ENCODE data around the gene SRP72. TPM values are rescaled to one million over a fixed set of nuclear protein-coding genes. Genes with fewer than 3 reads are reported as not detected.

Gene SRP72
- total and polyA plus RNA-seq, 2 of the 8 experiments (the other 6 are each of a cell fraction or from before 2014, with no cell fraction given) = 37.7 to 144 TPM

DNA sequence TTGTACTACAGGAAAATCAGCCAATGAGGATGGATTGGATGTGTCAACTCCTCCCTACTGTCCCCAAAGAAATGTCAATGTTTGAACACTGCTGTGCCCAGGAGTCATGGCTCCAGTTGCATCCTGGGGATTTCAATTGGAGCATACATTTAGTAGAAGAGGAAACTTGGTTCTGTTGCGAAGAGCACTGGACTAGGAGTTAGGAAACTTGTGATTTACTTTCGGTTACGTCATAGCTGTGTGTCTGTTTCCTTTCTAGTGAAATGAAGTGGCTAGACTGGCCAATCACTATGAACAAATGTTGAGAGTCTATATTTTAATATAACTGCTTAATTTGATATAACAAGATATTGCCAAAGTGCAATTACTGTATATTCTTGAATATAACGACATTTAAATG lies 73.4 kb downstream of the SRP72 start:
- Histone ChIP-seq H4K91ac (replicated peaks; ENCODE audit: insufficient read length, low read length) (no peak overlapping the region), H3K23me2 (ENCODE audit: low read depth, low read length) (no peaks in the 10 kb centered on the region), H4K8ac (ENCODE audit: extremely low read depth, insufficient read depth, low read length) (no peak overlapping the region), H2BK120ac (replicated peaks; ENCODE audit: low read depth, low read length) (no peak overlapping the region), H2BK5ac (ENCODE audit: low read depth, low read length) (no peak overlapping the region), H3K23ac (ENCODE audit: insufficient read length) (no peak overlapping the region), H3K27ac (ENCODE audit: low read depth, low read length) (no peak overlapping the region), H2BK15ac (ENCODE audit: low read length) (no peak overlapping the region), H4K5ac (ENCODE audit: insufficient read length, low read depth, low read length) (no peak overlapping the region), H3K4me2 (ENCODE audit: insufficient read depth in 1 of 2, low read depth in 2 of 2, low read length in 2 of 2) (no peak overlapping the region), H3K4me3 (ENCODE audit: extremely low read depth in 1 of 4, insufficient read depth in 2 of 4, low read depth in 3 of 4, low read length in 4 of 4) (no peak overlapping the region), H2AK5ac (ENCODE audit: low read depth, low read length) (no peak overlapping the region), H3K9me3 (ENCODE audit: insufficient read depth in 2 of 2, low read depth in 1 of 2, low read length in 1 of 2) (no peaks in the 10 kb centered on the region), H3K79me2 (ENCODE audit: control insufficient read depth in 1 of 2, insufficient read depth in 2 of 2, low read length in 2 of 2) (no peaks in the 10 kb centered on the region), H3K4ac (replicated peaks; ENCODE audit: insufficient read length, low read depth, low read length) (no peak overlapping the region), H4K20me1 (replicated peaks in 1 of 2; ENCODE audit: control insufficient read depth in 1 of 2, insufficient read depth in 2 of 2, low read length in 2 of 2) (no peaks in the 10 kb centered on the region), H3K14ac (ENCODE audit: insufficient read length) (no peak overlapping the region), H2AFZ (ENCODE audit: low read length) (0 out of 2 replicates have a peak overlapping the region, but pooled peaks have one; percentile 39), H2BK20ac (ENCODE audit: low read length) (no peak overlapping the region), H3K79me1 (ENCODE audit: low read depth, low read length) (no peaks in the 10 kb centered on the region), H3K56ac (replicated peaks; ENCODE audit: insufficient read length, low read depth, low read length) (no peak overlapping the region), H3K9ac (replicated peaks in 1 of 4; ENCODE audit: extremely low read depth in 1 of 4, low read depth in 3 of 4, low read length in 3 of 4) (no peak overlapping the region), H3K27me3 (replicated peaks in 1 of 4; ENCODE audit: control insufficient read depth in 3 of 4, extremely low read depth in 1 of 4, insufficient read depth in 3 of 4, low read length in 3 of 4) (peaks cover 0 to 6% (median 2%) of the 10 kb centered on the region in 4 experiments; a peak in 4 of 7 replicates), H3K18ac (ENCODE audit: extremely low read depth, low read length) (no peak overlapping the region), H3K36me3 (ENCODE audit: control insufficient read depth in 2 of 4, insufficient read depth in 4 of 4, low read length in 3 of 4) (no peaks in the 10 kb centered on the region), H3K4me1 (replicated peaks in 1 of 4; ENCODE audit: control insufficient read depth in 3 of 4, insufficient read depth in 4 of 4, low read length in 3 of 4) (no peaks in the 10 kb centered on the region; a peak in 2 of 7 replicates), H2BK12ac (ENCODE audit: low read depth, low read length) (no peak overlapping the region)
- FAIRE-seq (no peak), DNase-seq (ENCODE audit: low read depth in 1 of 2, low spot score in 2 of 2) (no peak)
- POLR2A ChIA-PET (ENCODE audit: partially characterized antibody) = no interaction called here
- TF ChIP-seq, protein P1, sequence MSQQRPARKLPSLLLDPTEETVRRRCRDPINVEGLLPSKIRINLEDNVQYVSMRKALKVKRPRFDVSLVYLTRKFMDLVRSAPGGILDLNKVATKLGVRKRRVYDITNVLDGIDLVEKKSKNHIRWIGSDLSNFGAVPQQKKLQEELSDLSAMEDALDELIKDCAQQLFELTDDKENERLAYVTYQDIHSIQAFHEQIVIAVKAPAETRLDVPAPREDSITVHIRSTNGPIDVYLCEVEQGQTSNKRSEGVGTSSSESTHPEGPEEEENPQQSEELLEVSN (IDR thresholded peaks at IDR 0.05) = no peak
- TF ChIP-seq HDAC2 (IDR thresholded peaks at IDR 0.05; ENCODE audit: borderline replicate concordance in 1 of 2, low read depth in 2 of 2, low read length in 2 of 2) (no peak), JUN (IDR thresholded peaks at IDR 0.05; ENCODE audit: low read depth, low read length) (no peak), TAF1 (IDR thresholded peaks at IDR 0.05; ENCODE audit: low read depth, low read length) (no peak)
- TF ChIP-seq, protein P2, sequence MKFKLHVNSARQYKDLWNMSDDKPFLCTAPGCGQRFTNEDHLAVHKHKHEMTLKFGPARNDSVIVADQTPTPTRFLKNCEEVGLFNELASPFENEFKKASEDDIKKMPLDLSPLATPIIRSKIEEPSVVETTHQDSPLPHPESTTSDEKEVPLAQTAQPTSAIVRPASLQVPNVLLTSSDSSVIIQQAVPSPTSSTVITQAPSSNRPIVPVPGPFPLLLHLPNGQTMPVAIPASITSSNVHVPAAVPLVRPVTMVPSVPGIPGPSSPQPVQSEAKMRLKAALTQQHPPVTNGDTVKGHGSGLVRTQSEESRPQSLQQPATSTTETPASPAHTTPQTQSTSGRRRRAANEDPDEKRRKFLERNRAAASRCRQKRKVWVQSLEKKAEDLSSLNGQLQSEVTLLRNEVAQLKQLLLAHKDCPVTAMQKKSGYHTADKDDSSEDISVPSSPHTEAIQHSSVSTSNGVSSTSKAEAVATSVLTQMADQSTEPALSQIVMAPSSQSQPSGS (IDR thresholded peaks at IDR 0.05; ENCODE audit: low read length) = no peak
- CTCF ChIA-PET (ENCODE audit: partially characterized antibody) = no interaction called here
- 88% methylated on average over 4 of the region's 4 CpGs; no CpG with 5 or more reads in 1 of the 2 experiments for WGBS, 2 experiments (ENCODE audit: extremely low coverage in 1 of 2, insufficient coverage in 1 of 2, insufficient read length in 1 of 2, insufficient replicate concordance in 2 of 2, low coverage in 1 of 2, low lambda C conversion rate in 2 of 2, missing lambda C conversion rate in 1 of 2)
